Measurements from ENCODE around the gene LYPD6B. TPM values are rescaled to one million over a fixed set of nuclear protein-coding genes. Genes with fewer than 3 reads are reported as not detected.

LYPD6B gene
- total and polyA plus RNA-seq, 7 donors = not detected

DNA sequence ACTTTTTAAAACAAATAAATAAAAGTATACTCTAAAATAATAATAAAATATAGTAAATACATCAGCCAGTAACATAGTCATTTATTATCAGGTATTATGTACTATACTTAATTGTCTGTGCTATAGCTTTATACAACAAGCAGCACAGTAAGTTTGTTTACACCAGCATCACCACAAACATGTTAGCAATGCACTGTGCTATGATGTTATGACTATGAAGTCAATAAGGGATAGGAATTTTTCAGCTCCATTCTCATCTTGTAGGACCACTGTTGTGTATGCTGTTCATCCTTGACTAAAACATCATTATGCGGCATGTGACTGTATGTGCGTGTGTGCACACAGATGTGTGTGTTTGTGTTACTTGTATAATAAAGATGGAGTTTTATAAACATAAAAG, 137.5 kb downstream of the LYPD6B start:
- peaks cover 0 to under 1% (median 0%) of the 10 kb centered on the region in 3 donors for H3K27me3 ChIP-seq (ENCODE audit: insufficient read depth in 3 of 3, low read length in 2 of 3)
- intact Hi-C loops (cut with DNase I) = no loop called here

DNA sequence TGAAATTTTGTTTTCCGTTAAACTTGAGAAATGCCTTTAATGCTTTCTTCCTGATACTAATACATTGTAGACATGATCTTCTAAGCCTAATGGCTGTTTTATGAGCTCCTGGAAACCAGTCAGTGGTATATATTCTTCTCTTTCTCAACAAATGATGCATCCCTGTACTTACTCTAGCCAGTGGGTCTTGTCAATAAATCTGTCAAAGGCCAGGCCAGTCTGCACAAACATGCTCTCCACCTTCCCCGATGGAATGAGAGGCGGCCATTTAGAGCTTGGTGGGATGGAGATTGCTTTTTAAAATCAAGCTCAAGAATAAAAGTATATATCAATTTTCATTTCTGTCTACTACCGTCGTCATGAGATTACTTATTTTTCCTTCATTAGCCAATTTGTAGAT, 140.1 kb downstream of the LYPD6B start:
- DNase-seq (no peak), ATAC-seq (no peak)
- H3K36me3 ChIP-seq (ENCODE audit: insufficient read depth in 1 of 2, low read depth in 1 of 2) = no peaks in the 10 kb centered on the region
- intact Hi-C loops (cut with DNase I) = no loop called here
- H3K4me1 ChIP-seq = no peaks in the 10 kb centered on the region
- TF ChIP-seq, protein P1, sequence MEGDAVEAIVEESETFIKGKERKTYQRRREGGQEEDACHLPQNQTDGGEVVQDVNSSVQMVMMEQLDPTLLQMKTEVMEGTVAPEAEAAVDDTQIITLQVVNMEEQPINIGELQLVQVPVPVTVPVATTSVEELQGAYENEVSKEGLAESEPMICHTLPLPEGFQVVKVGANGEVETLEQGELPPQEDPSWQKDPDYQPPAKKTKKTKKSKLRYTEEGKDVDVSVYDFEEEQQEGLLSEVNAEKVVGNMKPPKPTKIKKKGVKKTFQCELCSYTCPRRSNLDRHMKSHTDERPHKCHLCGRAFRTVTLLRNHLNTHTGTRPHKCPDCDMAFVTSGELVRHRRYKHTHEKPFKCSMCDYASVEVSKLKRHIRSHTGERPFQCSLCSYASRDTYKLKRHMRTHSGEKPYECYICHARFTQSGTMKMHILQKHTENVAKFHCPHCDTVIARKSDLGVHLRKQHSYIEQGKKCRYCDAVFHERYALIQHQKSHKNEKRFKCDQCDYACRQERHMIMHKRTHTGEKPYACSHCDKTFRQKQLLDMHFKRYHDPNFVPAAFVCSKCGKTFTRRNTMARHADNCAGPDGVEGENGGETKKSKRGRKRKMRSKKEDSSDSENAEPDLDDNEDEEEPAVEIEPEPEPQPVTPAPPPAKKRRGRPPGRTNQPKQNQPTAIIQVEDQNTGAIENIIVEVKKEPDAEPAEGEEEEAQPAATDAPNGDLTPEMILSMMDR (IDR thresholded peaks at IDR 0.05) = no peak
- H3K27me3 ChIP-seq (ENCODE audit: insufficient read depth in 3 of 3, low read length in 2 of 3) = no peaks in the 10 kb centered on the region
- 75 to 76% (median 76%) methylated on average over 5 of the region's 5 CpGs for WGBS, 3 donors
- no peak overlapping the region for H3K27ac ChIP-seq
- no peaks in the 10 kb centered on the region for H3K9me3 ChIP-seq
- no peak overlapping the region for H3K4me3 ChIP-seq

More for the DNA sequence above, 137.5 kb downstream of the LYPD6B start:
- Histone ChIP-seq H3K4me1 (no peaks in the 10 kb centered on the region), H3K36me3 (ENCODE audit: insufficient read depth in 1 of 2, low read depth in 1 of 2) (no peaks in the 10 kb centered on the region), H3K9me3 (no peaks in the 10 kb centered on the region), H3K27ac (no peak overlapping the region), H3K4me3 (no peak overlapping the region)
- no peak for ATAC-seq
- no peak for DNase-seq
- TF ChIP-seq, protein P1 (IDR thresholded peaks at IDR 0.05) = no peak
- 96 to 100% (median 97%) methylated on average over 2 of the region's 2 CpGs for WGBS, 3 donors

DNA sequence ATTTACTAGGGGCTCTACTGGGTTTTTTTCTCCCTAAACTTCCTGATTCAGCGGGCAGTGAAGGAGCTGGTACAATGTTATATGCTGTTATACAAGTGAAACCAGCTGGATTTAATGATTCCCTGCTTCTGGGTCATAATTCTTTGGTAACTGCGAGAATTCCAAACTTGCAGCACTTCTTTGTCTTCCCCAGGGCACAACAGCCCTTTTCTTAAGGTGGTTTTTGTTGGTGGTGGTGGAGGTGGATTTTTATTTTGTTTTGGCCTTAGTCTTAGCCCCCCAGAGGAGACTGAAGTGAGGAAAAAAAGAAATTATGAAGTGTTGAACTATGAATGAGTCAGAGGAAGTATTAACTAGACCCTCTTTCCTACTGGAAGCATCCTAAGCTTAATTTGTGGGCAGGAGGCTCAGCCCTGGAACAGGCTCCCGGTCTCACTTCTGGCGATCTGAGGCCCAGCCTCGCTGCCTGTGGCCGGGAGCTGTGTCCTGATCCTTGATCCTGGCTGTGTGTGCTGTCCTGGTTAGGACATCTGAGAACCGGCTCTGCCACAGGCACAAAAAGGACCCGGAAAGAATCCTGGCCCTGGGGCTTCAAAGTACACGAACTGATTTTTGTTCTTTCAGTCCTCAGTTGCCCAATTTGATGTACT, 141.9 kb downstream of the LYPD6B start:
- intact Hi-C loops (cut with DNase I) = no loop called here
- Histone ChIP-seq H3K36me3 (ENCODE audit: insufficient read depth in 1 of 2, low read depth in 1 of 2) (no peaks in the 10 kb centered on the region), H3K9me3 (no peaks in the 10 kb centered on the region), H3K4me1 (no peaks in the 10 kb centered on the region), H3K27me3 (ENCODE audit: insufficient read depth in 3 of 3, low read length in 2 of 3) (no peaks in the 10 kb centered on the region), H3K27ac (no peak overlapping the region), H3K4me3 (no peak overlapping the region)
- TF ChIP-seq, protein P1 (IDR thresholded peaks at IDR 0.05) = no peak
- DNase-seq = no peak
- 39 to 54% (median 46%) methylated on average over 9 of the region's 9 CpGs for WGBS, 3 donors
- ATAC-seq = no peak

DNA sequence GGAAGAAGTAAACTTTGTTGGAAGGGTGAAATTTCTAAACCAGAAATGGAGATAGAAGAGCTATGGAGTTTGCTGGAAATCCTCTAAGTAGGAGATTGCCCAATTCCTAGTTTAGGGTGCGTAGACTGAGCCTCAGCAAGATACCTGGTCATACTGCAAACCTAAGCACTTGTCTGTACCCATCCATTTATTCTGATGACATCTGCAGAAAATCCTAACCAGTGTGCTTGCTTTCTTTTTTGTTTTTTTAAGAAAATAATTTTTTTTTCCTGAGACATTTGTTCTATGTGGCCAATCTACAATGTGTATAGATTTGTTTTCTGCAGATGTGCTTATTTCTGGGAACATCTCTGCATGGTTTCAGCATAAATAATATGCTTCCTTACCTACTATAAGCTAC, 144.7 kb downstream of the LYPD6B start:
- Histone ChIP-seq H3K27me3 (ENCODE audit: insufficient read depth in 3 of 3, low read length in 2 of 3) (no peaks in the 10 kb centered on the region), H3K27ac (no peak overlapping the region), H3K4me3 (no peak overlapping the region), H3K36me3 (ENCODE audit: insufficient read depth in 1 of 2, low read depth in 1 of 2) (no peaks in the 10 kb centered on the region), H3K9me3 (no peaks in the 10 kb centered on the region), H3K4me1 (no peaks in the 10 kb centered on the region)
- TF ChIP-seq, protein P1 (IDR thresholded peaks at IDR 0.05) = no peak
- intact Hi-C loops (cut with DNase I) = no loop called here
- DNase-seq (no peak), ATAC-seq (no peak)
- 97 to 100% (median 98%) methylated on average over 1 of the region's 1 CpG for WGBS, 3 donors

DNA sequence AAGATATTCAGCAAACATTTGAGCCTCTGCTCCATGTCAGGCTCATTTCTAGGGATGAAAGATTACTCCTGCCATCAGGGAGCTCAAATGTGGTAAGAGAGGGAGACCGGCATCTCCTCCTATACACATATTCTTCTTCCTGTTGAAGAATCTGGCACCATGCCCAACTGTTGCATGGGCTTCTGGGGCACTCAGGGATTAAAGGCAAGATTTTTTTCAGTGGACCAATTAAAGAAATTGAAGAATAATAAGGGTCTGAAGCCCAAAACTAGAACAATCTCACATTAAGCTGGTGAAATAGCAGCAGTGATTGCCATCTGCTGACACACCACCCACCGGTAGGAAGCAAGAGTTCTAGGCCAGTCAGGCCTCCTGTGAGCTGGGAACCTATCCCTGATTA, 146.5 kb downstream of the LYPD6B start:
- intact Hi-C loops (cut with DNase I) = no loop called here
- ATAC-seq (no peak), DNase-seq (no peak)
- 79 to 87% (median 84%) methylated on average over 2 of the region's 2 CpGs for WGBS, 3 donors
- TF ChIP-seq, protein P1 (IDR thresholded peaks at IDR 0.05) = no peak
- Histone ChIP-seq H3K27ac (no peak overlapping the region), H3K27me3 (ENCODE audit: insufficient read depth in 3 of 3, low read length in 2 of 3) (no peaks in the 10 kb centered on the region), H3K9me3 (no peaks in the 10 kb centered on the region), H3K4me3 (no peak overlapping the region), H3K36me3 (ENCODE audit: insufficient read depth in 1 of 2, low read depth in 1 of 2) (no peaks in the 10 kb centered on the region), H3K4me1 (no peaks in the 10 kb centered on the region)
